Karpas-422 (cell line): ENCODE data around the gene HK1. TPM values are rescaled to one million over a fixed set of nuclear protein-coding genes. Genes with fewer than 3 reads are reported as not detected.
"Not testable (repeated sequence)": the region's sequence is repeated elsewhere in the genome, so short reads cannot be mapped to it uniquely, and the experiment has no call there.

Source experiments
- DNase-seq: peaks from one replicate; pipeline ENCODE4 v3.0.0-alpha.2; 2015
- H2AFZ ChIP-seq: fragments of 200-600 bp; sonication (generic); 2 replicates; pipeline ENCODE4 v1.6.1; 2014; ENCODE audit warnings: antibody characterized with exemption, low read length, mixed read lengths
- H3K27ac ChIP-seq: fragments of 200-600 bp; sonication (generic); 2 replicates; pipeline ENCODE4 v1.5.1; 2014; ENCODE audit warnings: mild to moderate bottlenecking, low read length, moderate library complexity
- H3K27me3 ChIP-seq: fragments of 200-600 bp; sonication (generic); 2 replicates; pipeline ENCODE4 v1.6.1; 2014; ENCODE audit warnings: low read length, mixed read lengths
- H3K36me3 ChIP-seq: fragments of 200-600 bp; sonication (generic); 2 replicates; pipeline ENCODE4 v1.6.1; 2014; ENCODE audit warnings: low read length, mixed read lengths; ENCODE audit not compliant: insufficient read depth
- H3K4me1 ChIP-seq: fragments of 200-600 bp; sonication (generic); 2 replicates; pipeline ENCODE4 v1.6.1; 2014; ENCODE audit warnings: mild to moderate bottlenecking, low read length, mixed read lengths
- H3K4me2 ChIP-seq: fragments of 200-600 bp; sonication (generic); 2 replicates; pipeline ENCODE4 v1.6.1; 2014; ENCODE audit warnings: low read length, low read depth, mild to moderate bottlenecking; ENCODE audit not compliant: poor library complexity, severe bottlenecking
- H3K4me3 ChIP-seq: fragments of 200-600 bp; sonication (generic); 2 replicates; pipeline ENCODE4 v1.5.1; 2014; ENCODE audit warnings: mild to moderate bottlenecking, antibody characterized with exemption, low read length, mixed read lengths
- H3K79me2 ChIP-seq: fragments of 200-600 bp; sonication (generic); 2 replicates; pipeline ENCODE4 v1.6.1; 2014; ENCODE audit warnings: mild to moderate bottlenecking, low read length, mixed read lengths
- H3K9ac ChIP-seq: fragments of 200-600 bp; sonication (generic); 2 replicates; pipeline ENCODE4 v1.6.0; 2014; ENCODE audit warnings: low read length
- H3K9me2 ChIP-seq: fragments of 200-600 bp; sonication (generic), shearing (Covaris generic); replicated peaks from 2 replicates; pipeline ENCODE4 v1.6.0; 2014; ENCODE audit warnings: mild to moderate bottlenecking, low read length, moderate library complexity; ENCODE audit not compliant: insufficient read depth
- H3K9me3 ChIP-seq: fragments of 300-700, 200-600 bp; sonication (generic); 2 replicates; pipeline ENCODE4 v1.6.1; 2014; ENCODE audit warnings: low read length, mixed read lengths
- H4K20me1 ChIP-seq: fragments of 200-600 bp; sonication (generic); 2 replicates; pipeline ENCODE4 v1.6.1; 2014; ENCODE audit warnings: mild to moderate bottlenecking, antibody characterized with exemption, low read length, low read depth; ENCODE audit not compliant: insufficient read depth
- total RNA-seq: library from RNA; depleted of rRNA; stranded (reverse); fragments of >200 nt; shearing (Covaris generic); gene quantifications from 2 replicates; pipeline ENCODE4 v1.2.3, GENCODE V29; 2014; ENCODE audit warnings: low replicate concordance

Gene HK1
- total RNA-seq, 1 experiment from 2014 or later = 54.6 TPM

DNA sequence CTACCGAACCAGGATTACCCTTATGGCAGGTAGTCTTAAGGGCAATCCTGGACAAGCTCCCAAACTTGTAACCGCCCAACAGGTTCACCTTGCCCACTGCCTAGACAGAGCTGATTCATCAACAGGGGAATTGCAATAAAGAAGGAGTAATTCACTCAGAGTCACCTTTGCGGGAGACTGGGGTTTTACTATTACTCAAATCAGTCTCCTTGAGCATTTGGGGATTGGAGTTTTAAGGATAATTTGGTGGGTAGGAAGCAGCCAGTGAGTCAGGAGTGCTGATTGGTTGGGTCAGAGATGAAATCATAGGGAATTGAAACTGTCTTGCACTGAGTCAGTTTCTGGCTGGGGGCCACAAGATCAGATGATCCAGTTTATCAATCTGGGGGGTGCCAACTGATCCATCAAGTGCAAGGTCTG, 25.3 kb downstream of the HK1 start:
- no peaks in the 10 kb centered on the region for H3K9me2 ChIP-seq
- H3K27ac ChIP-seq = no peak overlapping the region
- no peak overlapping the region for H3K9ac ChIP-seq
- no peaks in the 10 kb centered on the region for H4K20me1 ChIP-seq
- no peak overlapping the region for H3K4me3 ChIP-seq
- no peaks in the 10 kb centered on the region for H3K79me2 ChIP-seq
- H3K9me3 ChIP-seq = no peaks in the 10 kb centered on the region
- no peak overlapping the region for H2AFZ ChIP-seq
- DNase-seq = no peak
- H3K4me1 ChIP-seq = no peaks in the 10 kb centered on the region
- no peak overlapping the region for H3K4me2 ChIP-seq
- H3K36me3 ChIP-seq = no peaks in the 10 kb centered on the region
- H3K27me3 ChIP-seq = no peaks in the 10 kb centered on the region

DNA sequence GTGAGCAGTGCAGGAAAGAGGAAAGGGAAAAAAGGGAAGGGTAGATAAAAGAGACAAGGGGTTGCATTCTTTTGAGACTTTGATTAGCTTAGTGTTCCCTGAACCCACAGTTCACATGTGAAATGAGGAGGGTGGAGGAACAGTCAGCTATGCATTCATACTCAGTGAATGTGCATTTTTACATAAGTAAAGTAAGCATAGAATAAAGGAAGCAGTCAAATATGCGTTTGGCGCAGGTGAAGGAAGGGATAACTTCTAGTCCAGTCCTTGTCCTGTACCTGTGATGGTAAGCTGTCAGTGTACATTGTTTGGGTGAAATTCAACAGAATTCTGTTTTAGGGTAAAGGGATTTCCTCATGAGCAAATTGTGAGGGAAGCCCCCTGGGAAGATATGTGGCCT, 28.1 kb downstream of the HK1 start:
- no peak overlapping the region for H3K4me3 ChIP-seq
- H3K9me3 ChIP-seq = no peaks in the 10 kb centered on the region
- H4K20me1 ChIP-seq = no peaks in the 10 kb centered on the region
- no peak overlapping the region for H3K4me2 ChIP-seq
- no peak overlapping the region for H3K9ac ChIP-seq
- DNase-seq = no peak
- no peak overlapping the region for H2AFZ ChIP-seq
- no peaks in the 10 kb centered on the region for H3K9me2 ChIP-seq
- no peaks in the 10 kb centered on the region for H3K4me1 ChIP-seq
- H3K27me3 ChIP-seq = no peaks in the 10 kb centered on the region
- H3K27ac ChIP-seq = no peak overlapping the region
- no peaks in the 10 kb centered on the region for H3K36me3 ChIP-seq
- H3K79me2 ChIP-seq = no peaks in the 10 kb centered on the region

DNA sequence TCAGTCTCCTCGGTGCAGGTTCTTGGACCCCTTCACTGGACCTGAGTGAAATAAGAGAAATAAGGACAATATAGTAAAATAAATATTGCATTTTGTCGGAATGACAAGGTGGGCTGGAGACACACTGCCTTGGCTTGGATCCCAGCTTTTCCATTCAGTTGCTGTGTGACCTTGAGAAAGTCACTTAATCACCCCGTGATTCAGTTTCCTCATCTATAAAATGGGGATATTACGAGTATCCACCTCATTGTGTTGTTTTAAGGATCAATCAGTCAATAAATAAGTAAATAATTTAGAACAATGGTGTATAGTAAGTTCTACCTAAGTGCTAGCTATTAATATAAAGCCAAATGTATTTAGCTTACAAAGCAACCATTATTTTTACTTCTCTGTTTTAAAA, 29.1 kb downstream of the HK1 start:
- no peaks in the 10 kb centered on the region for H4K20me1 ChIP-seq
- no peaks in the 10 kb centered on the region for H3K36me3 ChIP-seq
- no peaks in the 10 kb centered on the region for H3K4me1 ChIP-seq
- H3K4me2 ChIP-seq = no peak overlapping the region
- no peaks in the 10 kb centered on the region for H3K9me2 ChIP-seq
- H3K27ac ChIP-seq = no peak overlapping the region
- no peak overlapping the region for H2AFZ ChIP-seq
- H3K27me3 ChIP-seq = no peaks in the 10 kb centered on the region
- no peaks in the 10 kb centered on the region for H3K79me2 ChIP-seq
- no peak for DNase-seq
- H3K4me3 ChIP-seq = no peak overlapping the region
- H3K9ac ChIP-seq = no peak overlapping the region
- H3K9me3 ChIP-seq = no peaks in the 10 kb centered on the region

DNA sequence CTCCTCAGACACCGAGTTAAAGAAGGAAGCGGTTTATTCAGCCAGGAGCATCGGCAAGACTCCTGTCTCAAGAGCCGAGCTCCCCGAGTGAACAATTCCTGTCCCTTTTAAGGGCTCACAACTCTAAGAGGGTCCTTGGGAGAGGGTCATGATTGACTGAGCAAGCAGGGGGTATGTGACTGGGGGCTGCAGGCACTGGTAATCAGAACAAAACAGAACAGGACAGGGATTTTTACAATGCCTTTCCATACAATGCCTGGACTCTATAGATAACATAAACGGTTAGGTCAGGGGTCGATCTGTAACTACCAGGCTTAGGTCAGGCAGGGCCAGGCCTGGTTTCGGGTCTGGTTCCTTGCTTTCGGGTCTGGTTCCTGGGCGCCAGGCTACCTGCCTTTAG, 30.0 kb downstream of the HK1 start:
- not testable (repeated sequence) for H2AFZ ChIP-seq, H3K79me2 ChIP-seq, H3K27me3 ChIP-seq, H3K36me3 ChIP-seq, H3K9me3 ChIP-seq, DNase-seq, H4K20me1 ChIP-seq, H3K4me3 ChIP-seq, H3K9ac ChIP-seq, H3K9me2 ChIP-seq, H3K4me2 ChIP-seq, H3K4me1 ChIP-seq, H3K27ac ChIP-seq

DNA sequence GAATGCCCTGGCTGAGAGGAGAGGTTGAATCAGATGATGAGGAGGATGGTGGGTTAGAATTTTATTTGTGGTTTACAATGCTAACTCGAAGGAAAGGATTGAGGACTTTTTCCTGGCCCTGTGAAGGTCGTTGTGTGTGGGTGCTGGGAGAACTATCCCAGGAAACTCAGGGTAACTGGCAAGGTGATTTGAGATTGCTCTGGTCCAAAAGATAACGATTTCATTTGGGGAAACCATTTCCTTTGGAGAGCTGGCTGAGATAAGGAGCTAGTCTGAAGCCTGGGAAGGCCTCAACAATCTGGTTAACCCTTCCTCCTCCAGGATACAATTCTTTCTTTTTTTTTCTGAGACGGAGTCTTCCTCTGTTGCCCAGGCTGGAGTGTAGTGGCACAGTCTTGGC, 33.0 kb downstream of the HK1 start:
- no peak for DNase-seq
- H3K9me3 ChIP-seq = no peaks in the 10 kb centered on the region
- no peak overlapping the region for H3K27ac ChIP-seq
- H3K36me3 ChIP-seq = no peaks in the 10 kb centered on the region
- no peaks in the 10 kb centered on the region for H3K27me3 ChIP-seq
- no peak overlapping the region for H3K4me3 ChIP-seq
- H3K4me2 ChIP-seq = no peak overlapping the region
- no peaks in the 10 kb centered on the region for H3K79me2 ChIP-seq
- no peaks in the 10 kb centered on the region for H4K20me1 ChIP-seq
- H2AFZ ChIP-seq = no peak overlapping the region
- H3K9me2 ChIP-seq = no peaks in the 10 kb centered on the region
- H3K4me1 ChIP-seq = no peaks in the 10 kb centered on the region
- H3K9ac ChIP-seq = no peak overlapping the region

DNA sequence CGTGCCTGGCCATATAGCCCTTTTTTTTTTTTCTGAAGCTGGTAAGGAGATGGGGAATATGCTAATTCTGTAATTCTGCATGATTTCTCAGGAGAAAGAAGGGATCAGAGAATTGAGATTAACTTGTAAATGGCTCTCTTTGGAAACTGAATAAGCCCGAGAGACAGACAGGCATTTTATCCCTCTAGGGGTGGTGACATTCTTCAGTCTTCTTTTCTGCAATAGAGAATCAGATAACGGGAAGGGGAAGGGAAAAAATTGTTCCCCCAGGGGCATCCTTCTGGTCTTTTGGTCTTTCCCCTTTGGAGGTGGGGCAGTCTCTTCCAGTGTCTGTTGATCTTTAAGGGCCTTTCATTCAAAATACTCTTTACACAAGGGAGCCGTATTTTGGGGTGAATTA, 34.2 kb downstream of the HK1 start:
- Histone ChIP-seq H2AFZ (no peak overlapping the region), H3K9me3 (no peaks in the 10 kb centered on the region), H3K4me3 (no peak overlapping the region), H3K79me2 (no peaks in the 10 kb centered on the region), H3K36me3 (no peaks in the 10 kb centered on the region), H3K9ac (no peak overlapping the region), H4K20me1 (no peaks in the 10 kb centered on the region), H3K9me2 (no peaks in the 10 kb centered on the region), H3K27me3 (no peaks in the 10 kb centered on the region), H3K4me2 (no peak overlapping the region), H3K4me1 (peaks cover 8% of the 10 kb centered on the region), H3K27ac (no peak overlapping the region)
- no peak for DNase-seq

DNA sequence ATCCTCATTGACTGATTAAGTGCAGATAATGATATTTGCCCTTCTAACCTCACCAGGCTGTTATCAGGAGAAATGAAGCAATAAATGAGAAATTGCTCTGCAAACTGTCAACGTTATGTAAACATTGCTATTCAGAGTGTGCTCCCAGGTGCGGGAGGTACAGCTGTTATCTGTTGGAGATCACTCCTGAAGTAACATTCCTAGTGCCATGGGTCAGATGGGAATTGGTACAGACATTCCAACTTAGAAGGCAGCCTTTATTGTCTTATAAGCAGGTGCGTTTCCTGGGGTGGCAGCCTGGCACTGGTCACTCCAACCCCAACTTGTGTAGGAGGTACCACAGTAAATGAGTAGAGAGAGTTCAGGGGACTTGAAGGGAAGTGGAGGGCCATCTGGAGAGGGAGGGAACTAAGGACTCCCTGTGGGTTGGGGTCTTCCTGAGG, 36.8 kb downstream of the HK1 start:
- Histone ChIP-seq H3K9me3 (no peaks in the 10 kb centered on the region), H3K4me1 (peaks cover 15% of the 10 kb centered on the region), H3K4me2 (no peak overlapping the region), H3K4me3 (no peak overlapping the region), H3K27me3 (no peaks in the 10 kb centered on the region), H4K20me1 (peaks cover 6% of the 10 kb centered on the region; the same call in 1 of the 2 replicates), H3K36me3 (no peaks in the 10 kb centered on the region), H3K79me2 (peaks cover 15% of the 10 kb centered on the region), H3K9me2 (no peaks in the 10 kb centered on the region), H3K27ac (no peak overlapping the region), H3K9ac (no peak overlapping the region), H2AFZ (no peak overlapping the region)
- DNase-seq = no peak

DNA sequence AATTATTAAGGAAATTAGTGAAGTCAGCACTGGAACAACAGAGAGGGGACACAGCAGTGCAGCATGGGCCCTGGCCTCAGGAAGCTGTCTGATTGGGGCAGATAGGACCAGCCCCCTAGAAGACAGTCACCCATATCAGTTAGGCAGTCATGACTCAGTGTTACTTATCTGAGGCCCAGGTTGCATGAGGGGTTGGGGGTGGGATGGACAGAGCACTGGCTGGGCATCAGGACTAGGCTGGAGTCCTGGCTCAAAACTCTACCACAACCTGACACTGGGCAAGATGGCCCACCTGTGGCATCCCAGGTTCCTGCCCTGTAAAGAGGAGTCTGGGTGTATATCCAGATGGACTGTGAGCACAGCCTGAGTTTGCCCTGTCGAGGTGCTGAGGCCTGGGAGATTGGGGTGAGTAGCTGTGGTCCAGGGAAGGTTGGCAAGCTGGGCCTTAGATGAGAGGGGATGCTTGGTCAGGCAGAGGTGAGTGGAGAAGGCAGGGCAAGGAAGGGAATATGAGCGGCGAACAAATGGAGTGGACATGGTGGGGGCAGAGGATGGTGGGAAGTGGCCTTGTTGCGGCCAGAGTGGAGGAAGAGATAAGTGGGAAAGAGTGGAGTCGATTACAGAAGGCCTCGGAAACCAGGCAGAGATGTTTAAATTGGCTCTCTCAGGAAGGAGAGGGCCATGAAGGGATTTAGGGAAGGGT, 37.5 kb downstream of the HK1 start:
- H3K27ac ChIP-seq = no peak overlapping the region
- H2AFZ ChIP-seq = no peak overlapping the region
- DNase-seq = no peak
- H3K9ac ChIP-seq = no peak overlapping the region
- H3K9me3 ChIP-seq = no peaks in the 10 kb centered on the region
- no peaks in the 10 kb centered on the region for H3K27me3 ChIP-seq
- H3K9me2 ChIP-seq = no peaks in the 10 kb centered on the region
- H3K4me3 ChIP-seq = no peak overlapping the region
- no peak overlapping the region for H3K4me2 ChIP-seq
- peaks cover 13% of the 10 kb centered on the region; the same call in 1 of the 2 replicates for H4K20me1 ChIP-seq
- H3K4me1 ChIP-seq = peaks cover 21% of the 10 kb centered on the region
- H3K36me3 ChIP-seq = no peaks in the 10 kb centered on the region
- H3K79me2 ChIP-seq = peaks cover 21% of the 10 kb centered on the region
